Measurements from ENCODE around the gene SH3PXD2A. TPM values are rescaled to one million over a fixed set of nuclear protein-coding genes. Genes with fewer than 3 reads are reported as not detected.

The SH3PXD2A gene
- total RNA-seq, 4 donors from 2014 or later, result 9.4 to 20.6 (median 11.2) TPM

- intact Hi-C loops (cut with DNase I), result no loop called here
Measured at GRCh38 chr10:103720328-103720963, 134.9 kb downstream of the SH3PXD2A start.

GRCh38 chr10:103719036-103719435 lies 136.3 kb downstream of the SH3PXD2A start:
- Histone ChIP-seq H3K27me3 (no peaks in the 10 kb centered on the region), H3K4me1 (no peaks in the 10 kb centered on the region), H3K27ac (no peak overlapping the region), H3K9me3 (no peaks in the 10 kb centered on the region), H3K36me3 (no peaks in the 10 kb centered on the region), H3K4me3 (replicated peaks in 1 of 3) (no peak overlapping the region)
- intact Hi-C loops (cut with DNase I), result no loop called here
- no peak for DNase-seq
- WGBS, 2 donors, result 78 to 91% methylated on average over 4 to 5 of the region's 5 CpGs
- no peak for TF ChIP-seq POLR2A (IDR thresholded peaks at IDR 0.05)
- TF ChIP-seq CTCF (IDR thresholded peaks at IDR 0.05), result no peak

More at GRCh38 chr10:103720328-103720963, 134.9 kb downstream of the SH3PXD2A start:
- no peaks in the 10 kb centered on the region for H3K9me3 ChIP-seq
- 78% methylated on average over 17 of the region's 17 CpGs for WGBS, 2 donors
- no peak overlapping the region for H3K4me3 ChIP-seq (replicated peaks in 1 of 3)
- TF ChIP-seq CTCF (IDR thresholded peaks at IDR 0.05) (no peak), POLR2A (IDR thresholded peaks at IDR 0.05) (no peak)
- DNase-seq, result no peak
- H3K36me3 ChIP-seq, result no peaks in the 10 kb centered on the region
- H3K27me3 ChIP-seq, result no peaks in the 10 kb centered on the region
- no peaks in the 10 kb centered on the region for H3K4me1 ChIP-seq
- H3K27ac ChIP-seq, result no peak overlapping the region

GRCh38 chr10:103718247-103718620 lies 137.1 kb downstream of the SH3PXD2A start:
- no peaks in the 10 kb centered on the region for H3K27me3 ChIP-seq
- no peak overlapping the region for H3K27ac ChIP-seq
- TF ChIP-seq POLR2A (IDR thresholded peaks at IDR 0.05) (no peak), CTCF (IDR thresholded peaks at IDR 0.05) (no peak)
- 95 to 97% methylated on average over 4 of the region's 4 CpGs for WGBS, 2 donors
- intact Hi-C loops (cut with DNase I), result no loop called here
- H3K9me3 ChIP-seq, result no peaks in the 10 kb centered on the region
- no peaks in the 10 kb centered on the region for H3K4me1 ChIP-seq
- H3K36me3 ChIP-seq, result no peaks in the 10 kb centered on the region
- no peak for DNase-seq
- no peak overlapping the region for H3K4me3 ChIP-seq (replicated peaks in 1 of 3)

GRCh38 chr10:103717341-103718246 lies 137.8 kb downstream of the SH3PXD2A start:
- H3K27ac ChIP-seq, result no peak overlapping the region
- WGBS, 2 donors, result 78 to 84% methylated on average over 11 of the region's 11 CpGs
- H3K27me3 ChIP-seq, result no peaks in the 10 kb centered on the region
- no peaks in the 10 kb centered on the region for H3K9me3 ChIP-seq
- no peak for TF ChIP-seq CTCF (IDR thresholded peaks at IDR 0.05)
- TF ChIP-seq POLR2A (IDR thresholded peaks at IDR 0.05), result no peak
- H3K36me3 ChIP-seq, result no peaks in the 10 kb centered on the region
- H3K4me1 ChIP-seq, result no peaks in the 10 kb centered on the region
- H3K4me3 ChIP-seq (replicated peaks in 1 of 3), result no peak overlapping the region
- no peak for DNase-seq
- intact Hi-C loops (cut with DNase I), result no loop called here
